ENCODE measurements around the gene EMP1. TPM values are rescaled to one million over a fixed set of nuclear protein-coding genes. Genes with fewer than 3 reads are reported as not detected.

EMP1 gene
- total and polyA plus RNA-seq, 9 donors = 21.3 to 116 (median 64.1) TPM

- peaks cover 6% of the 10 kb centered on the region for H3K4me1 ChIP-seq (ENCODE audit: insufficient read depth)
- 46 to 59% (median 52%) methylated on average over 8 of the region's 8 CpGs for WGBS, 3 donors
- no peak overlapping the region for H3K27ac ChIP-seq
- H3K9me3 ChIP-seq = no peaks in the 10 kb centered on the region
- TF ChIP-seq EP300 (IDR thresholded peaks at IDR 0.05) (no peak), POLR2A (IDR thresholded peaks at IDR 0.05) (no peak)
- TF ChIP-seq, protein P1, sequence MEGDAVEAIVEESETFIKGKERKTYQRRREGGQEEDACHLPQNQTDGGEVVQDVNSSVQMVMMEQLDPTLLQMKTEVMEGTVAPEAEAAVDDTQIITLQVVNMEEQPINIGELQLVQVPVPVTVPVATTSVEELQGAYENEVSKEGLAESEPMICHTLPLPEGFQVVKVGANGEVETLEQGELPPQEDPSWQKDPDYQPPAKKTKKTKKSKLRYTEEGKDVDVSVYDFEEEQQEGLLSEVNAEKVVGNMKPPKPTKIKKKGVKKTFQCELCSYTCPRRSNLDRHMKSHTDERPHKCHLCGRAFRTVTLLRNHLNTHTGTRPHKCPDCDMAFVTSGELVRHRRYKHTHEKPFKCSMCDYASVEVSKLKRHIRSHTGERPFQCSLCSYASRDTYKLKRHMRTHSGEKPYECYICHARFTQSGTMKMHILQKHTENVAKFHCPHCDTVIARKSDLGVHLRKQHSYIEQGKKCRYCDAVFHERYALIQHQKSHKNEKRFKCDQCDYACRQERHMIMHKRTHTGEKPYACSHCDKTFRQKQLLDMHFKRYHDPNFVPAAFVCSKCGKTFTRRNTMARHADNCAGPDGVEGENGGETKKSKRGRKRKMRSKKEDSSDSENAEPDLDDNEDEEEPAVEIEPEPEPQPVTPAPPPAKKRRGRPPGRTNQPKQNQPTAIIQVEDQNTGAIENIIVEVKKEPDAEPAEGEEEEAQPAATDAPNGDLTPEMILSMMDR (IDR thresholded peaks at IDR 0.05) = peak; percentile 54 to 78 (median 71)
- intact Hi-C loops (cut with DNase I) = loop anchor here in 2 of 4 donors (5.0 to 10.0 kb wide), 3 partner anchors 115 to 377 kb away; no protein-coding TSS in a partner anchor
- no peak overlapping the region for H3K4me3 ChIP-seq
- no peaks in the 10 kb centered on the region for H3K36me3 ChIP-seq
- H3K27me3 ChIP-seq = no peaks in the 10 kb centered on the region
- DNase-seq = peak; percentile 69 to 84 (median 72)
These were observed 15.5 kb downstream of the EMP1 start for GRCh38 chr12:13211859-13212664.

- no peak for DNase-seq
- intact Hi-C loops (cut with DNase I) = loop anchor here in 1 of 4 donors (10.0 kb wide), 1 partner anchor 380 kb away; no protein-coding TSS in a partner anchor
- Histone ChIP-seq H3K36me3 (no peaks in the 10 kb centered on the region), H3K27me3 (no peaks in the 10 kb centered on the region), H3K27ac (no peak overlapping the region), H3K4me1 (ENCODE audit: insufficient read depth) (peaks cover 6% of the 10 kb centered on the region), H3K4me3 (no peak overlapping the region), H3K9me3 (no peaks in the 10 kb centered on the region)
- TF ChIP-seq POLR2A (IDR thresholded peaks at IDR 0.05) = no peak
- TF ChIP-seq, protein P1 (IDR thresholded peaks at IDR 0.05) = no peak
- TF ChIP-seq EP300 (IDR thresholded peaks at IDR 0.05) = no peak
- 93 to 99% (median 97%) methylated on average over 4 of the region's 4 CpGs for WGBS, 3 donors
These were observed 18.5 kb downstream of the EMP1 start for GRCh38 chr12:13215056-13215455.

GRCh38 chr12:13218641-13219040 lies 22.1 kb downstream of the EMP1 start:
- no peak for DNase-seq
- Histone ChIP-seq H3K9me3 (no peaks in the 10 kb centered on the region), H3K4me1 (ENCODE audit: insufficient read depth) (no peaks in the 10 kb centered on the region), H3K27me3 (no peaks in the 10 kb centered on the region), H3K27ac (no peak overlapping the region), H3K4me3 (no peak overlapping the region), H3K36me3 (no peaks in the 10 kb centered on the region)
- WGBS, 3 donors = 93 to 98% (median 94%) methylated on average over 3 of the region's 3 CpGs
- intact Hi-C loops (cut with DNase I) = loop anchor here in 1 of 4 donors (10.0 kb wide), 1 partner anchor 384 kb away; no protein-coding TSS in a partner anchor
- TF ChIP-seq, protein P1 (IDR thresholded peaks at IDR 0.05) = no peak
- TF ChIP-seq POLR2A (IDR thresholded peaks at IDR 0.05) = no peak
- TF ChIP-seq EP300 (IDR thresholded peaks at IDR 0.05) = no peak

DNA sequence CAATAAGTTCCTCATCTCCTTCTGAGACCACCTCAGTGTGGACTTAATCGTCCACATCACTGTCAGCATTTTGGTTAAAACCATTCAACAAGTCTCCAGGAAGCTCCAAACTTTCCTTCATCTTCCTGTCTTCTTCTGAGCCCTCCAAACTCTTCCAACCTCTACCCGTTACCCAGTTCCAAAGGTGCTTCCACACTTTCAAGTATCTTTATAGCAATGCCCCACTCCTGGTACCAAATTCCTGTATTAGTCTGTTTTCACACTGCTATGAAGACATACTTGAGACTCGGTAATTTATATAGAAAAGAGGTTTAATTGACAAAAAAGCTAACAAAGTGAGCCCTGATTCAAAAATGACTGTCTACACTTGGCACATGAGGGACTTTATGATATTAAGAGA lies 22.8 kb downstream of the EMP1 start:
- H3K27ac ChIP-seq = no peak overlapping the region
- TF ChIP-seq EP300 (IDR thresholded peaks at IDR 0.05) = no peak
- TF ChIP-seq POLR2A (IDR thresholded peaks at IDR 0.05) = no peak
- TF ChIP-seq, protein P1 (IDR thresholded peaks at IDR 0.05) = no peak
- intact Hi-C loops (cut with DNase I) = loop anchor here in 1 of 4 donors (10.0 kb wide), 1 partner anchor 385 kb away; no protein-coding TSS in a partner anchor
- DNase-seq = no peak
- H3K27me3 ChIP-seq = no peaks in the 10 kb centered on the region
- H3K4me1 ChIP-seq (ENCODE audit: insufficient read depth) = no peaks in the 10 kb centered on the region
- H3K36me3 ChIP-seq = no peaks in the 10 kb centered on the region
- H3K4me3 ChIP-seq = no peak overlapping the region
- 92 to 98% (median 95%) methylated on average over 3 of the region's 3 CpGs for WGBS, 3 donors
- no peaks in the 10 kb centered on the region for H3K9me3 ChIP-seq

Data from ovary (tissue), 9 donors.